H1 (cell line): ENCODE data around the gene MPHOSPH8. TPM values are rescaled to one million over a fixed set of nuclear protein-coding genes. Genes with fewer than 3 reads are reported as not detected.

ENCODE experiments used
- CTCF ChIA-PET: fragments of 300-600 bp; sonication (Branson Sonifier 250); formaldehyde crosslinking; loops from one replicate; lab custom pipeline; 2021; ENCODE audit not compliant: partially characterized antibody; lab: Charles Lee
- POLR2A ChIA-PET: fragments of 300-600 bp; sonication (Branson Sonifier 250); formaldehyde crosslinking; loops from one replicate; lab custom pipeline; 2021; ENCODE audit warnings: inconsistent platforms; ENCODE audit not compliant: partially characterized antibody; lab: Charles Lee
- DNase-seq, 2 experiments: peaks; one replicate each; pipeline versions ENCODE4 v3.0.0 to v3.0.0-alpha.2; 2010 to 2022; ENCODE audit warnings: low spot score in 2 of 2, low read depth in 1 of 2, mixed read lengths in 1 of 2
- FAIRE-seq: peaks from 2 replicates; lab custom pipeline; 2011; peaks lifted over from hg19 to GRCh38; lab: Jason Lieb, UNC
- H2AFZ ChIP-seq: 2 replicates; pipeline ENCODE4 v1.8.1; 2012; ENCODE audit warnings: low read length, inconsistent platforms
- H2AK5ac ChIP-seq: 2 replicates; pipeline ENCODE4 v1.6.1; 2013; ENCODE audit warnings: low read depth, low read length
- H2BK120ac ChIP-seq: replicated peaks from 2 replicates; pipeline ENCODE3; 2013; ENCODE audit warnings: low read depth, low read length, inconsistent platforms
- H2BK12ac ChIP-seq: 2 replicates; pipeline ENCODE4 v1.6.1; 2013; ENCODE audit warnings: low read depth, low read length
- H2BK15ac ChIP-seq: 2 replicates; pipeline ENCODE4 v1.6.1; 2013; ENCODE audit warnings: low read length
- H2BK20ac ChIP-seq: 2 replicates; pipeline ENCODE4 v1.6.1; 2013; ENCODE audit warnings: low read length
- H2BK5ac ChIP-seq: 2 replicates; pipeline ENCODE4 v1.6.1; 2013; ENCODE audit warnings: low read depth, low read length
- H3K14ac ChIP-seq: 2 replicates; pipeline ENCODE4 v1.6.1; 2013; ENCODE audit warnings: inconsistent platforms; ENCODE audit not compliant: insufficient read length
- H3K18ac ChIP-seq: 2 replicates; pipeline ENCODE4 v1.6.1; 2013; ENCODE audit warnings: low read length; ENCODE audit errors: extremely low read depth
- H3K23ac ChIP-seq: 2 replicates; pipeline ENCODE4 v1.6.1; 2013; ENCODE audit warnings: inconsistent platforms; ENCODE audit not compliant: insufficient read length
- H3K23me2 ChIP-seq: 2 replicates; pipeline ENCODE4 v1.6.1; 2013; ENCODE audit warnings: low read depth, low read length
- H3K27ac ChIP-seq: 2 replicates; pipeline ENCODE4 v1.6.1; 2011; ENCODE audit warnings: low read depth, low read length, inconsistent platforms
- H3K27me3 ChIP-seq, 4 experiments: replicated peaks in 1 of 4; 1 replicate in 1 of 4; 2 replicates in 3 of 4; pipeline versions ENCODE4 v1.6.1 to v1.8.1; 2011 to 2013; ENCODE audit warnings: low read length in 3 of 4, mild to moderate bottlenecking in 3 of 4, inconsistent platforms in 2 of 4, mixed read lengths in 2 of 4, moderate library complexity in 1 of 4; ENCODE audit not compliant: control insufficient read depth in 3 of 4, insufficient read depth in 3 of 4; ENCODE audit errors: extremely low read depth in 1 of 4
- H3K36me3 ChIP-seq, 4 experiments: 2 replicates each; pipeline versions ENCODE4 v1.6.1 to v1.8.1; 2011 to 2013; ENCODE audit warnings: mild to moderate bottlenecking in 4 of 4, low read length in 3 of 4, moderate library complexity in 2 of 4, control low read depth in 1 of 4, inconsistent platforms in 1 of 4; ENCODE audit not compliant: insufficient read depth in 4 of 4, control insufficient read depth in 2 of 4
- H3K4ac ChIP-seq: replicated peaks from 2 replicates; pipeline ENCODE3; 2013; ENCODE audit warnings: low read length, low read depth, mixed read lengths, inconsistent platforms; ENCODE audit not compliant: insufficient read length
- H3K4me1 ChIP-seq, 4 experiments: replicated peaks in 1 of 4; 1 replicate in 1 of 4; 2 replicates in 3 of 4; pipeline versions ENCODE4 v1.6.1 to v1.8.1; 2011 to 2013; ENCODE audit warnings: low read length in 3 of 4, inconsistent platforms in 2 of 4, mixed read lengths in 1 of 4; ENCODE audit not compliant: insufficient read depth in 4 of 4, control insufficient read depth in 3 of 4
- H3K4me2 ChIP-seq, 2 experiments: 2 replicates each; pipeline versions ENCODE4 v1.6.1 to v1.8.1; 2011 to 2013; ENCODE audit warnings: low read depth in 2 of 2, low read length in 2 of 2, control low read depth in 1 of 2, inconsistent platforms in 1 of 2, mild to moderate bottlenecking in 1 of 2; ENCODE audit not compliant: insufficient read depth in 1 of 2
- H3K4me3 ChIP-seq, 4 experiments: fragments of 200-600, 300-600 bp in 1 of 4; sonication (generic), shearing (Covaris generic), sonication (Bioruptor Twin) in 1 of 4; 2 replicates each; pipeline versions ENCODE4 v1.5.1 to v1.8.1; 2011 to 2016; ENCODE audit warnings: low read length in 4 of 4, low read depth in 3 of 4, control low read depth in 2 of 4, inconsistent platforms in 2 of 4, mild to moderate bottlenecking in 2 of 4, mixed read lengths in 1 of 4, moderate library complexity in 1 of 4; ENCODE audit not compliant: insufficient read depth in 2 of 4; ENCODE audit errors: extremely low read depth in 1 of 4
- H3K56ac ChIP-seq: replicated peaks from 2 replicates; pipeline ENCODE3; 2013; ENCODE audit warnings: low read depth, mild to moderate bottlenecking, mixed read lengths, low read length, inconsistent platforms; ENCODE audit not compliant: insufficient read length
- H3K79me1 ChIP-seq: 2 replicates; pipeline ENCODE4 v1.6.1; 2013; ENCODE audit warnings: low read depth, low read length, control low read depth
- H3K79me2 ChIP-seq, 2 experiments: 2 replicates each; pipeline versions ENCODE4 v1.6.1 to v1.8.1; 2012 to 2013; ENCODE audit warnings: low read length in 2 of 2, mild to moderate bottlenecking in 2 of 2, inconsistent platforms in 1 of 2; ENCODE audit not compliant: insufficient read depth in 2 of 2, control insufficient read depth in 1 of 2
- H3K9ac ChIP-seq, 4 experiments: replicated peaks in 1 of 4; 1 replicate in 1 of 4; 2 replicates in 3 of 4; pipeline versions ENCODE4 v1.6.1 to v1.8.1; 2011 to 2013; ENCODE audit warnings: low read depth in 3 of 4, low read length in 3 of 4, control low read depth in 2 of 4, mild to moderate bottlenecking in 2 of 4, moderate library complexity in 2 of 4, inconsistent platforms in 1 of 4; ENCODE audit errors: extremely low read depth in 1 of 4
- H3K9me3 ChIP-seq, 2 experiments: 2 replicates each; pipeline versions ENCODE4 v1.6.1 to v1.8.1; 2012 to 2013; ENCODE audit warnings: mild to moderate bottlenecking in 2 of 2, moderate library complexity in 2 of 2, control low read depth in 1 of 2, inconsistent platforms in 1 of 2, low read depth in 1 of 2, low read length in 1 of 2, mixed read lengths in 1 of 2; ENCODE audit not compliant: insufficient read depth in 2 of 2
- H4K20me1 ChIP-seq, 2 experiments: replicated peaks in 1 of 2; 2 replicates each; pipeline versions ENCODE3 to v1.8.1; 2011 to 2013; ENCODE audit warnings: inconsistent platforms in 2 of 2, low read length in 2 of 2, mild to moderate bottlenecking in 1 of 2; ENCODE audit not compliant: insufficient read depth in 2 of 2, control insufficient read depth in 1 of 2
- H4K5ac ChIP-seq: 2 replicates; pipeline ENCODE4 v1.6.1; 2013; ENCODE audit warnings: low read length, low read depth, mixed read lengths, inconsistent platforms; ENCODE audit not compliant: insufficient read length
- H4K8ac ChIP-seq: 2 replicates; pipeline ENCODE4 v1.8.0; 2013; ENCODE audit warnings: mild to moderate bottlenecking, moderate library complexity, low read length, inconsistent platforms; ENCODE audit not compliant: insufficient read depth; ENCODE audit errors: extremely low read depth
- H4K91ac ChIP-seq: replicated peaks from 2 replicates; pipeline ENCODE3; 2013; ENCODE audit warnings: low read length, mixed read lengths, inconsistent platforms; ENCODE audit not compliant: insufficient read length
- BACH1 ChIP-seq: IDR thresholded peaks from 2 replicates; pipeline ENCODE4 v1.6.1; 2012; ENCODE audit warnings: low read length, improper control_type of control experiment
- BCL11A ChIP-seq, 2 experiments: IDR thresholded peaks; one replicate each; pipeline ENCODE4 v1.6.1; 2011; ENCODE audit warnings: low read depth in 2 of 2, low read length in 2 of 2, mild to moderate bottlenecking in 2 of 2
- CBX8 ChIP-seq: fragments of 300-800, 300-1000 bp; sonication (generic); IDR thresholded peaks from 2 replicates; pipeline ENCODE4 v1.7.1; 2016; ENCODE audit warnings: low read depth, low read length, borderline replicate concordance
- CEBPB ChIP-seq: IDR thresholded peaks from 2 replicates; pipeline ENCODE4 v1.6.1; 2012; ENCODE audit warnings: low read depth, low read length
- CHD2 ChIP-seq: IDR thresholded peaks from 2 replicates; pipeline ENCODE4 v1.6.1; 2012; ENCODE audit warnings: low read length, improper control_type of control experiment
- CTBP2 ChIP-seq: IDR thresholded peaks from 2 replicates; pipeline ENCODE4 v1.7.0; 2011; ENCODE audit warnings: borderline replicate concordance, mild to moderate bottlenecking, moderate library complexity, mixed read lengths, low read length; ENCODE audit not compliant: insufficient read depth, insufficient read length
- EGR1 ChIP-seq: IDR thresholded peaks from 2 replicates; pipeline ENCODE4 v1.6.1; 2011; ENCODE audit warnings: low read depth, low read length, borderline replicate concordance
- GTF2F1 ChIP-seq: IDR thresholded peaks from 2 replicates; pipeline ENCODE4 v1.6.1; 2012; ENCODE audit warnings: low read depth, low read length, improper control_type of control experiment, borderline replicate concordance
- HDAC6 ChIP-seq: IDR thresholded peaks from one replicate; pipeline ENCODE4 v1.7.1; 2012; ENCODE audit warnings: low read depth, mild to moderate bottlenecking, inconsistent platforms, low read length, moderate library complexity
- NRF1 ChIP-seq: IDR thresholded peaks from 2 replicates; pipeline ENCODE4 v1.6.1; 2011; ENCODE audit warnings: mild to moderate bottlenecking, low read depth, low read length, improper control_type of control experiment
- PHF8 ChIP-seq: fragments of 200-600 bp; sonication (generic); conservative IDR thresholded peaks from 2 replicates; pipeline ENCODE4 v1.7.1; 2012; ENCODE audit warnings: low read depth, mild to moderate bottlenecking, inconsistent platforms, low read length, moderate library complexity
- POLR2AphosphoS5 ChIP-seq: IDR thresholded peaks from 2 replicates; pipeline ENCODE4 v1.6.1; 2011; ENCODE audit warnings: low read depth, low read length
- POU5F1 ChIP-seq: IDR thresholded peaks from 2 replicates; pipeline ENCODE4 v1.6.1; 2011; ENCODE audit warnings: low read depth, mild to moderate bottlenecking, low read length, moderate library complexity
- SP2 ChIP-seq: IDR thresholded peaks from 2 replicates; pipeline ENCODE4 v1.6.1; 2012; ENCODE audit warnings: mild to moderate bottlenecking, low read length, inconsistent platforms
- TAF1 ChIP-seq: IDR thresholded peaks from 2 replicates; pipeline ENCODE4 v1.6.1; 2011; ENCODE audit warnings: mild to moderate bottlenecking, low read depth, low read length
- USF2 ChIP-seq: IDR thresholded peaks from 2 replicates; pipeline ENCODE4 v1.6.1; 2011; ENCODE audit warnings: low read length, improper control_type of control experiment
- polyA plus RNA-seq, 7 experiments: library from polyadenylated mRNA; depleted of rRNA in 3 of 7; stranded (reverse) in 5 of 7; unstranded in 2 of 7; fragments of >200 nt in 5 of 7; fragments of 200-250 nt in 2 of 7; gene quantifications; 1 replicate in 5 of 7; 2 replicates in 1 of 7; 4 replicates in 1 of 7; pipeline versions ENCODE4 v1.2.1 to v1.2.3, GENCODE V29; 2011 to 2013; ENCODE audit warnings: missing spikeins in 2 of 7, mixed read lengths in 2 of 7
- total RNA-seq: library from RNA; stranded (reverse); fragmentation: NEBNext Ultra II Directional; extraction: Animal tissue kit (Norgen Biotek cat#: 25700); gene quantifications from 2 replicates; pipeline ENCODE4 v1.2.1, GENCODE V29; 2021

Gene MPHOSPH8
- total and polyA plus RNA-seq, 2 of the 8 experiments (the other 6 are each of a cell fraction or from before 2014, with no cell fraction given): 8.3 to 20.5 TPM

GRCh38 chr13:19658831-19659230 is 25.4 kb downstream of the MPHOSPH8 start:
- H4K5ac ChIP-seq: no peak overlapping the region
- no peak overlapping the region for H3K4me3 ChIP-seq
- H3K23ac ChIP-seq: no peak overlapping the region
- H2BK5ac ChIP-seq: no peak overlapping the region
- peaks cover 0 to 9% (median 7%) of the 10 kb centered on the region in 4 experiments; a peak in 4 of 8 replicates for H3K36me3 ChIP-seq
- no peaks in the 10 kb centered on the region; the same call in 1 of the 2 replicates for H3K79me1 ChIP-seq
- FAIRE-seq (no peak), DNase-seq (no peak)
- H3K9me3 ChIP-seq: no peaks in the 10 kb centered on the region
- no peak overlapping the region for H3K4me2 ChIP-seq
- no peak overlapping the region for H2BK12ac ChIP-seq
- H3K9ac ChIP-seq: no peak overlapping the region
- H4K91ac ChIP-seq: no peak overlapping the region
- H2BK15ac ChIP-seq: no peak overlapping the region
- H3K4ac ChIP-seq: no peak overlapping the region
- no peak overlapping the region for H2BK20ac ChIP-seq
- H2AFZ ChIP-seq: no peak overlapping the region
- no peak overlapping the region for H3K18ac ChIP-seq
- CTCF ChIA-PET: no interaction called here
- H2AK5ac ChIP-seq: no peak overlapping the region
- H2BK120ac ChIP-seq: no peak overlapping the region
- no peaks in the 10 kb centered on the region for H3K4me1 ChIP-seq
- no peak overlapping the region for H4K8ac ChIP-seq
- no peak overlapping the region for H3K56ac ChIP-seq
- no peaks in the 10 kb centered on the region for H3K23me2 ChIP-seq
- POLR2A ChIA-PET: no interaction called here
- H4K20me1 ChIP-seq: peaks cover 2 to 5% of the 10 kb centered on the region in 2 experiments
- no peaks in the 10 kb centered on the region for H3K27me3 ChIP-seq
- H3K14ac ChIP-seq: no peak overlapping the region
- H3K27ac ChIP-seq: no peak overlapping the region
- H3K79me2 ChIP-seq: no peaks in the 10 kb centered on the region
- no peak for TF ChIP-seq BACH1
- no peak for TF ChIP-seq POLR2AphosphoS5
- TF ChIP-seq POU5F1: no peak
- TF ChIP-seq CHD2: no peak
- TF ChIP-seq CEBPB: no peak
- no peak for TF ChIP-seq PHF8
- TF ChIP-seq GTF2F1: no peak
- no peak for TF ChIP-seq TAF1
- no peak for TF ChIP-seq SP2
- TF ChIP-seq CTBP2: no peak
- no peak for TF ChIP-seq NRF1
- no peak for TF ChIP-seq HDAC6
- TF ChIP-seq EGR1: no peak
- TF ChIP-seq BCL11A (IDR thresholded peaks at IDR 0.05; ENCODE audit: low read depth in 2 of 2, low read length in 2 of 2): no peak
- no peak for TF ChIP-seq CBX8
- no peak for TF ChIP-seq USF2
